GM18499 (cell line): ENCODE results near the gene TMEM187.

ENCODE experiments used
- ATAC-seq: cut with Tn5 transposase; IDR thresholded peaks from one replicate; pipeline ENCODE4 v1.9.1; 2021; ENCODE audit warnings: moderate number of reproducible peaks; ENCODE audit not compliant: insufficient read depth, unreplicated experiment

The TMEM187 gene

GRCh38 chrX:153972368-153973126 is at the start of gene TMEM187:
Gene TMEM187 (plus strand): TSS chrX:153972754. CDS start chrX:153982063, 9,309 bp downstream.
- ATAC-seq = no peak

GRCh38 chrX:153922932-153923857 is 49.4 kb upstream of the TMEM187 start:
- ATAC-seq = no peak

- ATAC-seq = no peak
Observed at GRCh38 chrX:153924149-153924861, 48.2 kb upstream of the TMEM187 start.

- no peak for ATAC-seq
Observed at GRCh38 chrX:153925387-153925738, 47.2 kb upstream of the TMEM187 start.

- no peak for ATAC-seq
Observed at GRCh38 chrX:153925739-153926551, 46.6 kb upstream of the TMEM187 start, which contains the start of gene ARHGAP4. Gene ARHGAP4 (minus strand): TSS chrX:153926264. CDS start chrX:153926202, 62 bp downstream.

GRCh38 chrX:153926552-153926857 is 46.0 kb upstream of the TMEM187 start:
- no peak for ATAC-seq

- ATAC-seq = peak; percentile 44
Observed at GRCh38 chrX:153926858-153927671, 45.5 kb upstream of the TMEM187 start.

- no peak for ATAC-seq
Observed at GRCh38 chrX:153927672-153927921, 45.0 kb upstream of the TMEM187 start.

- peak; percentile 42 for ATAC-seq
Observed at GRCh38 chrX:153927922-153928760, 44.4 kb upstream of the TMEM187 start.

GRCh38 chrX:153928846-153929245 is 43.7 kb upstream of the TMEM187 start:
- ATAC-seq = no peak

- no peak for ATAC-seq
Observed at GRCh38 chrX:153929576-153929975, 43.0 kb upstream of the TMEM187 start.

GRCh38 chrX:153930011-153930910 is 42.3 kb upstream of the TMEM187 start:
- ATAC-seq = no peak

- ATAC-seq = no peak
Observed at GRCh38 chrX:153931151-153931550, 41.4 kb upstream of the TMEM187 start.

GRCh38 chrX:153931748-153932147 is 40.8 kb upstream of the TMEM187 start:
- no peak for ATAC-seq

GRCh38 chrX:153932220-153932915 is 40.2 kb upstream of the TMEM187 start:
- ATAC-seq = no peak

GRCh38 chrX:153933748-153934147 is 38.8 kb upstream of the TMEM187 start:
- ATAC-seq = no peak

- ATAC-seq = no peak
Observed at GRCh38 chrX:153934148-153934761, 38.3 kb upstream of the TMEM187 start.
